HG03558 (cell line): ENCODE measurements around the gene ASIC2.

ENCODE experiments used
- ATAC-seq: cut with Tn5 transposase; IDR thresholded peaks from one replicate; pipeline ENCODE4 v1.9.1; 2021; ENCODE audit warnings: moderate number of reproducible peaks; ENCODE audit not compliant: unreplicated experiment; ENCODE audit errors: extremely low read depth

Gene ASIC2

DNA sequence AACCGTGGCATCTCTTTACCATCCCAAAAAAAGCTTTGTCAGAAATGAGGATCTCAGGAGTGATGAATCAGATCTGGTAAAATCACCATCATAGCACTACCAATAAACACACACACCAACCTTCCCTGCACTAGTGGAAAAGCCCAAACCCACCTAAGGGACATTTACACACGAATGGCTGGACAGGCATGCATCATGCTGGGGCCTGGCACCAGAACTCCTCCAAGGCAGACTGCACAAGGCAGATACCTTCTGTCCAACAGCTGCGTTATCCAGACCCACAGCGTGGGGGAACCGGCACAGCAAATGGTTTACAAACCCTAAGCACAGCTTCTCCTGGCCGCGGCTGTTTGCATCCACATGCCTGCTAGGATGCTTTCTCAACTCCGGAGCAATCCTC, 2.8 kb downstream of the ASIC2 start:
- no peak for ATAC-seq

DNA sequence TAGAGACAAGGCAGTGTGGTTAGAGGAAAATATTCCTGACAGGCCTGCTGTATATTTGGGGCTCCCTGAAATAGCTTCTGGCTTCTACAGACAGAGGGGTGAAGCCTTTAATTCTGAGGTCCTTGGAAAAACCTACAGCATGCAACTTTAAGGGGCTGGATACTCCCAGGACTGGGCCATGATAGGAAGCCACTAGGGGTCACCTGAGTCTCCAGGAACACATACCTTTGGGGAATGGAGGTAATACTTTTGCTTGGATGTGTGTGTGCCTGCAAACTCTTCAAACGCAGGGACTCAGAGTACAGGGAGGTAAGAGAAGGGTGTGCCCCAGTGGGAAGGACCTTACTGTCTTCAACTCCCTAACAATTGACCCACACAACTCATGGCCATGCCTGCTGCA, 4.1 kb downstream of the ASIC2 start:
- no peak for ATAC-seq

GRCh38 chr17:33287096-33287725, 5.9 kb downstream of the ASIC2 start:
- ATAC-seq = no peak

- ATAC-seq = no peak
Measured at GRCh38 chr17:33285413-33285812, 7.7 kb downstream of the ASIC2 start.

DNA sequence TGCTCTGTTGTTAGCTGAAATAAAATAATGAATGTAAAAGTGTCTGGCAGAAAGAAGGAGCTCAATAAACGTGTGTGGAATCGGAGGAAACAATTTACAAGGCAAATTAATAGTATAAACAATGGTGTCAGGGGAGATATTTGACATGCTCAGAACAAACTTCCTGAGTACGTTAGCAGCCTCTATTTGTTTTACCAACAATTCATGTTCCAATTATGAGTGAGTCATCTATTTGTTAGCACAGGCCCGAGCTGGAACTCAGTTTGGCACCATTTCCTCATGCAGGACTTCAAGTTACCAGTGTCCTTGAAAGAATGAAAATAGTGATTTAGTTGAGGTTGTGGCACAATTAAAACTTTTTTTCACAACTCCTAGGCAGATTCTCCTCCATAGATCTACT, 9.1 kb downstream of the ASIC2 start:
- ATAC-seq = no peak

DNA sequence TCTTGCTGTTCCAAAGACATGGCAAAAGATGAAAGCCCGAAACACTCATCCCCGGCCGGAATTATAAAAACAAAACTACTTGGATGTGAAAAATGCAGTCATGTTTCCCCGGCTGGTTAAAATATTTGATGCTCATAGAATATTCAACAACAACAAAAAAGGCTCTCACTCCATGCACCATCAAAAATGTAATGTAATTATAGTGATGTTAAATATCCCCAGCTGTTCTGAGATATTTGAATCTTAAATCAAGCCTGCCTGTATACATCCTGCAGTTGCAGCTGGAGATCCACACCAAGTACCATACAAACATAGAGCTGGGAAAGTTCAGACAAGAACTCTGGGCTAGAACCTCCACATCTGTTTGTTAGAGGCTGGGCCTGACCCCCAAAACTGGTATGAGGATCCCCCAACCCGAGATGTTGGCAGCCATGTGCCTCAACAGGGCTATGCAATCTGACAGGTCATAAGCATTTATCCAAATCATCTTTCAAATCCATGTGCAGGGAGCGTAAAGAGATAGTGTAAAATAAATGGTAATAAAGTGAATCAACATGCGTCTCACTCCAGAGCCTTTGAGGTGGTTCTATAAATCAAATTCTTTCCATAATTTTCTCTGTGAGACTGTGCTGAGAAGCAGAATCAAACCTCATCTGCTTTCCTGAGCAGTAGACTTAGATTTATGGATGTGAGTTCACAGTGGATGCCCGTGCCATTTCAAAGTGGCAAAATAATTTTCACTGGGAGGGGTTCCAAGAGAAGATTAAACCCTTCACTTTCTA, 12.7 kb downstream of the ASIC2 start:
- no peak for ATAC-seq

- no peak for ATAC-seq
Measured at GRCh38 chr17:33277436-33278100, 15.5 kb downstream of the ASIC2 start.

DNA sequence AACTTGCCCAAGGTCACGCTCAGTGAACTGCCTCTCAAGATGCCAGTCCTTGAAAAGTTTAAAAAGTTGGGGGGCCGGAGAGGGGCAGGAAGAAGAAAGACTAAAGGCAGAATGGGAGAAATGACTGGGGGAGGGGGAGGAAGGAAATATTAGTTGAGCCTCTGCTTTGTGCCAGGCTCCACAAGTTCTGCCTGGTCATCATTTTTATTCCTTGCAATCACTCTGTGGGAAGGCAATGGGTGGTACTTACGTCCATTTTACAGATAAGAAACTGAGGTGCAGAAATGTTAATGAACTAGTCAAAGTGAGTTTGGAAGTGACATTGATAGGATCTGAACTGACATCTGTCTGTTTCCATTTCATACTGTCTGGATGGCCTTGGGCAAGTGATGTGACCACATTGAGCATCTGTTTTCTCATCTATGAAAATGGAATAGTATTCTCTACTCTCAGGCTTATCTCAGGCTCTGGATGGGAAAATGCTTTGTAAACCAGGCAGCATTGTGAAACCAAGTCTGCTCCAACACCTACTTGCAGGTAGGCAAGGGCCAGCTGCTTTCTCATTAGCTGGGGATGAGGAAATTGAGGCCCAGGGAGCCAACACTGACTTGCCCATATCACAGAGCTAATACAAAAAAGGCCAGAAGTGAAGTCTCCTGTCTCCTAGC, 19.2 kb downstream of the ASIC2 start:
- ATAC-seq = no peak

DNA sequence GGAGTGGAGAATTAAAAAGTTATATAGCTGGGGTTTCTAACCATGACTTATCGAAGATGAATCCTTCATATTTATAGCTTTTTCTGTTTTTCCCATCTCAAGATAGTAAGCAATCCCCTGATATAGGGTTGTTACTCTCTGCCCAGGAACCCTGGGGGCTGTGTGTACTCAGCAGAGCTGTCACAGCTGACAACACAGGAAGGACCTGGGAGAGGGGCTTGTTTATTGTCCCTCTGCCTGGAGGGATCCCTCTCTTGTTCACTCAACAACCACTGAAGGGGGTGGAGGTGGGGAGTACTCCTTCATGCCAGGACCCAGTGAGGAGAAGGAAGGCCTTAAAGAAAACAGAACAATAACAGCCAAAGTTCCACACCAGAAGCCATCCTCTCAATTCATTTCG, 19.8 kb downstream of the ASIC2 start:
- no peak for ATAC-seq

GRCh38 chr17:33272438-33272837, 20.7 kb downstream of the ASIC2 start:
- ATAC-seq = no peak

DNA sequence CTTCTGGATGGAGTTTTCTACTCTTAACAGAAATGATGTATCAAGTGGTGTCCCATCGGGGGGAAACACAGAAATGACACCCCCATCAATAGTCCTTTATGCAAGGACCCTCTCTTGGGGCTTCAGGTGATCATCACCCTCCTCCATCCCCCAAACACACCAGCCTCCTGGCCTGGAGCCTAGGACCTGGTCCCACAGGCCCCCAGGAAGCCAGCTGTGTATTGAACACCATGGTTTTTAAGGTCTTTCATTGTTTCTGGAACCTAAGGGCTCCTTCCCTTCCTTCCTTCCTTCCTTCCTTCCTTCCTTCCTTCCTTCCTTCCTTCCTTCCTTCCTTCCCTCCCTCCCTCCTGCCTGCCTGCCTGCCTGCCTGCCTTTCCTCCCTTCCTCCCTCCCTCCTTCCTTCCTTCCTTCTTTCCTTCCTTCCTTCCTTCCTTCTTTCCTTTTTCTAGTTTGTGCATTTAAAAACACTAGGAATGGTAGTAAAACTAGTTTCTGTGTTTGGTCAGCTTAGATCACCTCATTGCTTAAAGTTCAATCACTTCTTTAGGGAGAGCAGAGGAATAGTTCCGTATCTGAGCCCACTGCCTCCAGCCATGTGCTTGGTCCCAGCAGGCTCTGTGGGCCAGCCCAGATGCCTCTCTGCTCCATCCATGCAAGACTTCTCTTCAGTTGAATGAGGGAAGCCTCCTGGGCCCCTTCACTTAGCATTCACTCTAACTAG, 23.6 kb downstream of the ASIC2 start:
- ATAC-seq = no peak

DNA sequence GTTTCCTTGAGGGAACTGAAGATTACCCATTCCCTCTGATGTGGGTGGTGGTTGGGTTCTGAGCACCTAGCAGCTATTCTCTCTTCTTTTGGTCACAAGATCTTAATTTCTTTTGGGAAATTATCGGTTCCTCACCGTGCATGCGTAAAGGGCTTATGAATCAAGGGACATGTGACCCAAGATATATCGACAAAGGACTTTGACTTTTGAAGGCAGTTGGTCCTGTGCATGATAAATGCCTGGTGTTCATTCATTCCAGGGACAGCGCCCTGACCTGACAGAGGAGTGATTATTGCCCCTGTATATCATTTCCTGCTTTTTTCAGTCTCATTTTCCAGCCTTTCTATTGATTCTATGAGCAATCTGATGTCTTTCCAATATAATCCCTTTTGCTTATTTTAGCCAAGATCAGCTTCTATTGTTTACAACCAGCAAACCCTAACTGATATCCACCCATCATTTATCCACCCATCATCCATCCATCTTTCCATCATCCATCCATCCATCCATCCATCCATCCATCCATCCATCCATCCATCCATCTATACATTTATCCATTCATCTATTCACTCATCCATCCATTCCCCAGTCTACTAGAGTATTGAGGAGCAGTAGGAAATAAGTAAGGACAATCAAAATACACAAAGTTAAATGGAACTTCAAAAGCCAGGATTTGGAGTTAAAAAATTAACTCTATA, 25.1 kb downstream of the ASIC2 start:
- no peak for ATAC-seq

DNA sequence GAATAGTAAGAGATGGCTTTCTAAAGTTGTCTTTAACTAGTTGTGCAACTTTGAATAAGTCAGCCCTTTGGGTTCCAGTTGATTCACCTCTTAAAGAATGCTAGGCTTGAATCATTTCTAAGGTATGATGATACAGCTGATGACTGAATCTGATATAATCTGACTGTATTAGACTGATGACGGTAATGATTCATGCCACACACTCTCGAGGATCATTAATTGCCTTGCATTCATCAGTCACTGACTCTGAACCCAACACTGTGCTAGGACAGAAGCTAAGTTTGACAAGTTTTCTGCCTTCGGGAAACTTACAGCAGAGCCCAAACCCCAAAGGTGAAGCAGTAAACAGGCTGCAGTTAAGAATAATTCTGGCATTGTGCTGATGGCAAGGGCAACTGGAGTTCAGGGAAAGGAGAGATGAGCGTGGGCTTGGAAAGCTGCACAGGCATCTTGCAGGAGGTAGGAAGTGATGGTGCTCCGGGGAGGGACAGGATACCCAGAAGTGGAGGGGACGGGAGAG, 25.8 kb downstream of the ASIC2 start:
- ATAC-seq = no peak

- no peak for ATAC-seq
Measured at GRCh38 chr17:33266611-33267010, 26.5 kb downstream of the ASIC2 start.

DNA sequence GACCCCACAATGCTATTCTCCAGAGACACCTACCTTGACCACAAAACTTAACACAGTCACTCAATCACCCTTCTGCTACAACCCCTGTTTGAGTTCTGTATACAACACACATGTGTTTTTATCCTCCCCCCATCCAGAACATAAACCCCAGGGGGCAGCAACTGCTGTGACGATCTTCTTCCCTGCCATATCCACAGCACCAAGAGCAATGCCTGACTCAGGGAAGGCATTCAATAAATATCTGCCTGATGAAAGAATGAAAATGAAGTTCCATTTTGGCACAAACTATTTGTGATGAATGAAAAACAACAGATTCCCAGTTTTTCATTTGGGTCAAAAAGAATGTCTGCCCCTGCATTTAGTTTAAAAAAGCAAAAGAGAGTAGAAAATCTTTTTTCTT, 27.0 kb downstream of the ASIC2 start:
- no peak for ATAC-seq

DNA sequence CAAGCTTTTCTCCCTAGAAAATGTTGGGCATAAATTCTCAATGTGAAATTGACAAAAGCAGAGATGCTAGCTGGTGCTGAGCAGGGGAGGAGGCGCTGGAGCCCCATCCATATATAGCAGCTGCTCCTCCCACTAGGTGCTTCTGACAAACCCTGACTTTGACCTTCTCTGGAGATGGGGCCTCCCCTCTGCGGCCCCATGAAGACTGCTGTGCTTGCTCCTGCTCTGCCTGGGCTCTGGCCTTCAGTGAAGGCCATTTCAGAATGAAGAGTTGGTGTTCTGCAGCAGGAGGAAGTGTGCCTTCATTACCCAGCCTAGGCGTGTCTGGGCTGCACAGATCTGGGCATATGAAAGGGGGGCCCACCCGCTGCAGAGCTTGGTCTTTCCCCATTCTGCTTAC, 29.7 kb downstream of the ASIC2 start:
- no peak for ATAC-seq

DNA sequence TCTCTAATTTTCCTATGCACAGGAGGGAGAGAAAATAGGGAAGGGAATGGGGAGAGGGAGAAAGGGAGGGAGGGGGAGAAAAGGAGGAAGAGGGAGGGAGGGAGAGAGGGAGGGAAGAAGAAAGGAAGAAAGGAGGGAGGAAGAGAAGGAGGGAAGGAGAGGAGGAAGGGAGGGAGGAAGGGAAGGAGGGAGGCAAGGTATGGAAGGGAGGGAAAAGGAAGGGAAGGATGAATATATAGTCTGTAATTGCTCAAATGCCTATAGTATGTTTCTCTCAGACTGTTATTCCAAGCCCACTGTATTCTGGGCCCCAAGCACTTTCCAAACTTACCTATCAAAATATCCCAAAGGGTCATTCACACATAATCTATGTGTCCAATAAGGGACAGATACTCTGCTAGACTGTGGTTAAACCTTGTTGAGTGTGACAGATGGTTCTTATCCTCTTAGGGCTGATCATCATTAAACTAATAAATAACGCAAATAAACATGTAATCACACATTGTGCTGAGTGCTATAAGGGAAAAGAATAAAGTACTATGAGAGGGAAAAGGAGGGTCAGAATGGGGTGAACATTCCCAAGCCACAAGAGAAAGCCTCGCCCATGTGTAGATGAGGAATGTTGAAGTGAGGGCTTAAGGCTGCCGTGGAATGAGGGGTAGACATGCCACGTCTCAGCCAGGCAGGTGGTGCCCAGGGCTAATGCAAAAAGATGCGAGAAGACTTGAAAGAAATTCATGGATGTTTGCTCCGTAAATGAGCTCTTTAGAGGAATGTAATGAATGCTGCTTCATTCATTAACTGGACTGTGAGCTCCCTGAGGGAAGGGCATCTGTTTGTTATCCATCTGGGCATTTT, 30.6 kb downstream of the ASIC2 start:
- no peak for ATAC-seq

- ATAC-seq = no peak
Measured at GRCh38 chr17:33261820-33262219, 31.3 kb downstream of the ASIC2 start.

DNA sequence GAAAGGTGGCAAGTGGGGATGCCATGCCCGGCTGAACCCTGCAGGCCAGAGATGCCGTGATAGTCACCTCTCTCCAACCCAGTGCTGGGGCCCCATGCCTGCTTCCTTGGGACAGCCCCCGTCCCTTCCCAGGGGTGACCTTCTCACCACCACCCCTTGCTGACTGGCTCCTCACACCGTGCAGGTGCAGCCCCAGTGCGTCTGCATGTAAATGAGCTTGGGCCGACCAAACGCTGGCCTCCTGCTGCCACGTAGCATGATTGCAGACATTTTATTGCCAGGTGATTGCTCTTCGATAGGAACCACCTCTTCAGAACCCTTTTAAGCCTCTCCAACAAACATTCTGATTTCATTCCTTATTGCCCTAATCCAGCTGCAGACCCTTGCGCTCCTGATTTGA, 32.5 kb downstream of the ASIC2 start:
- no peak for ATAC-seq
